ENCODE measurements around the gene FUT8. TPM values are rescaled to one million over a fixed set of nuclear protein-coding genes. Genes with fewer than 3 reads are reported as not detected.

FUT8 gene
- total RNA-seq, 4 donors from 2014 or later, result 29.2 to 55.5 (median 41.1) TPM

- intact Hi-C loops (cut with DNase I), result no loop called here
- no peak for DNase-seq
- 45 to 57% methylated on average over 1 of the region's 1 CpG for WGBS, 2 donors
- no peaks in the 10 kb centered on the region for H3K9me3 ChIP-seq
- no peak overlapping the region for H3K27ac ChIP-seq
- H3K36me3 ChIP-seq, result no peaks in the 10 kb centered on the region
- no peak overlapping the region for H3K4me3 ChIP-seq (replicated peaks in 1 of 3)
- H3K4me1 ChIP-seq, result no peaks in the 10 kb centered on the region
- TF ChIP-seq CTCF (IDR thresholded peaks at IDR 0.05), result no peak
- no peaks in the 10 kb centered on the region for H3K27me3 ChIP-seq
Observed at GRCh38 chr14:65750906-65751305, 338.4 kb downstream of the FUT8 start.

- peaks cover 0 to 2% of the 10 kb centered on the region in 2 donors for H3K4me1 ChIP-seq
- H3K27ac ChIP-seq, result no peak overlapping the region
- H3K4me3 ChIP-seq (replicated peaks in 1 of 3), result no peak overlapping the region
- H3K27me3 ChIP-seq, result no peaks in the 10 kb centered on the region
- TF ChIP-seq CTCF (IDR thresholded peaks at IDR 0.05) (no peak), POLR2A (IDR thresholded peaks at IDR 0.05) (no peak)
- intact Hi-C loops (cut with DNase I), result no loop called here
- H3K36me3 ChIP-seq, result no peaks in the 10 kb centered on the region
- no peaks in the 10 kb centered on the region for H3K9me3 ChIP-seq
- DNase-seq, result no peak
- WGBS, 2 donors, result 72 to 80% methylated on average over 3 of the region's 3 CpGs
Observed at GRCh38 chr14:65751510-65751909, 339.0 kb downstream of the FUT8 start.

- Histone ChIP-seq H3K9me3 (no peaks in the 10 kb centered on the region), H3K36me3 (no peaks in the 10 kb centered on the region), H3K4me1 (peaks cover 0 to 9% of the 10 kb centered on the region in 2 donors), H3K4me3 (replicated peaks in 1 of 3) (no peak overlapping the region), H3K27me3 (no peaks in the 10 kb centered on the region), H3K27ac (no peak overlapping the region)
- intact Hi-C loops (cut with DNase I), result no loop called here
- WGBS, 2 donors, result 94 to 96% methylated on average over 5 of the region's 5 CpGs
- TF ChIP-seq CTCF (IDR thresholded peaks at IDR 0.05) (no peak), POLR2A (IDR thresholded peaks at IDR 0.05) (no peak)
- DNase-seq, result no peak
Observed at GRCh38 chr14:65753061-65753460, 340.5 kb downstream of the FUT8 start.

GRCh38 chr14:65755331-65755730 is 342.8 kb downstream of the FUT8 start:
- H3K9me3 ChIP-seq, result no peaks in the 10 kb centered on the region
- no peak overlapping the region for H3K27ac ChIP-seq
- no peak overlapping the region for H3K4me3 ChIP-seq (replicated peaks in 1 of 3)
- H3K36me3 ChIP-seq, result no peaks in the 10 kb centered on the region
- 92 to 94% methylated on average over 6 of the region's 6 CpGs for WGBS, 2 donors
- DNase-seq, result no peak
- TF ChIP-seq POLR2A (IDR thresholded peaks at IDR 0.05) (no peak), CTCF (IDR thresholded peaks at IDR 0.05) (no peak)
- peaks cover 0 to 9% of the 10 kb centered on the region in 2 donors for H3K4me1 ChIP-seq
- H3K27me3 ChIP-seq, result no peaks in the 10 kb centered on the region
- intact Hi-C loops (cut with DNase I), result no loop called here

- Histone ChIP-seq H3K27ac (no peak overlapping the region), H3K27me3 (no peaks in the 10 kb centered on the region), H3K4me3 (replicated peaks in 1 of 3) (no peak overlapping the region), H3K36me3 (no peaks in the 10 kb centered on the region), H3K9me3 (no peaks in the 10 kb centered on the region), H3K4me1 (peaks cover 0 to 9% of the 10 kb centered on the region in 2 donors)
- intact Hi-C loops (cut with DNase I), result no loop called here
- 33 to 62% methylated on average over 3 of the region's 3 CpGs for WGBS, 2 donors
- DNase-seq, result peak; percentile 39 to 42
- no peak for TF ChIP-seq POLR2A (IDR thresholded peaks at IDR 0.05)
- no peak for TF ChIP-seq CTCF (IDR thresholded peaks at IDR 0.05)
Observed at GRCh38 chr14:65756880-65757279, 344.4 kb downstream of the FUT8 start.

All from thyroid gland (tissue), 4 donors.